ENCODE results near the gene SP1.
"Not testable (repeated sequence)": the region's sequence is repeated elsewhere in the genome, so short reads cannot be mapped to it uniquely, and the experiment has no call there.

SP1 gene

DNA sequence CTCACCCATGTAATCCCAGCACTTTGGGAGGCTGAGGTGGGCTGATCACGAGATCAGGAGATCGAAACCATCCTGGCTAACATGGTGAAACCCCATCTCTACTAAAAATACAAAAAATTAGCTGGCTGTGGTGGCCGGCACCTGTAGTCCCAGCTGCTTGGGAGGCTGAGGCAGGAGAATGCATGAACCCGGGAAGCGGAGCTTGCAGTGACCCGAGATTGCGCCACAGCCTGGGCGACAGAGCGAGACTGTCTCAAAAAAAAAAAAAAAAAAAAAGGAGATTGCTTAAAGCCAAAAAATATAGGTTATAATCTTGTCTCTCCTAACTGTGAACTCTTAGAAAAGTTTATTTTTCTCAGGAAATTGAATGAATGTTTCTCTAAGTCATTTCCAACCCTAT lies 55.4 kb downstream of the SP1 start:
- H3K27ac ChIP-seq (ENCODE audit: low read length); H3K9me3 ChIP-seq (ENCODE audit: control insufficient read depth, low read depth, low read length); H3K27me3 ChIP-seq (ENCODE audit: control insufficient read depth, insufficient read depth, low read length); H3K4me1 ChIP-seq (ENCODE audit: control insufficient read depth, low read depth, low read length); H3K4me3 ChIP-seq (ENCODE audit: low read length); H3K9ac ChIP-seq (ENCODE audit: low read length); H3K36me3 ChIP-seq (ENCODE audit: control insufficient read depth, low read depth, low read length): not testable (repeated sequence)

GRCh38 chr12:53439582-53439981 lies 59.6 kb downstream of the SP1 start:
- H3K9ac ChIP-seq (ENCODE audit: low read length); H3K27me3 ChIP-seq (ENCODE audit: control insufficient read depth, insufficient read depth, low read length); H3K4me3 ChIP-seq (ENCODE audit: low read length); H3K9me3 ChIP-seq (ENCODE audit: control insufficient read depth, low read depth, low read length); H3K27ac ChIP-seq (ENCODE audit: low read length); H3K36me3 ChIP-seq (ENCODE audit: control insufficient read depth, low read depth, low read length); H3K4me1 ChIP-seq (ENCODE audit: control insufficient read depth, low read depth, low read length): not testable (repeated sequence)

- H3K4me1 ChIP-seq (ENCODE audit: control insufficient read depth, low read depth, low read length) = peaks cover 8% of the 10 kb centered on the region
- peak within 1 kb of the TSS; percentile 73 for H3K27ac ChIP-seq (ENCODE audit: low read length)
- peak within 1 kb of the TSS; percentile 92 for H3K9ac ChIP-seq (ENCODE audit: low read length)
- H3K27me3 ChIP-seq (ENCODE audit: control insufficient read depth, insufficient read depth, low read length) = no peaks in the 10 kb centered on the region
- H3K4me3 ChIP-seq (ENCODE audit: low read length) = peak within 1 kb of the TSS; percentile 98
- H3K36me3 ChIP-seq (ENCODE audit: control insufficient read depth, low read depth, low read length) = peaks cover 18% of the 10 kb centered on the region
- no peaks in the 10 kb centered on the region for H3K9me3 ChIP-seq (ENCODE audit: control insufficient read depth, low read depth, low read length)
Measured at GRCh38 chr12:53441040-53441833, 61.3 kb downstream of the SP1 start, which contains the start of gene PRR13. TSS of gene PRR13 (plus strand) at chr12:53441734. CDS start at chr12:53442715, 981 bp downstream.

- peaks cover 21% of the 10 kb centered on the region for H3K36me3 ChIP-seq (ENCODE audit: control insufficient read depth, low read depth, low read length)
- H3K9ac ChIP-seq (ENCODE audit: low read length) = no peak overlapping the region
- peaks cover 8% of the 10 kb centered on the region for H3K4me1 ChIP-seq (ENCODE audit: control insufficient read depth, low read depth, low read length)
- no peaks in the 10 kb centered on the region for H3K9me3 ChIP-seq (ENCODE audit: control insufficient read depth, low read depth, low read length)
- H3K4me3 ChIP-seq (ENCODE audit: low read length) = no peak overlapping the region
- H3K27me3 ChIP-seq (ENCODE audit: control insufficient read depth, insufficient read depth, low read length) = no peaks in the 10 kb centered on the region
- no peak overlapping the region for H3K27ac ChIP-seq (ENCODE audit: low read length)
Measured at GRCh38 chr12:53443955-53444354, 64.0 kb downstream of the SP1 start.

DNA sequence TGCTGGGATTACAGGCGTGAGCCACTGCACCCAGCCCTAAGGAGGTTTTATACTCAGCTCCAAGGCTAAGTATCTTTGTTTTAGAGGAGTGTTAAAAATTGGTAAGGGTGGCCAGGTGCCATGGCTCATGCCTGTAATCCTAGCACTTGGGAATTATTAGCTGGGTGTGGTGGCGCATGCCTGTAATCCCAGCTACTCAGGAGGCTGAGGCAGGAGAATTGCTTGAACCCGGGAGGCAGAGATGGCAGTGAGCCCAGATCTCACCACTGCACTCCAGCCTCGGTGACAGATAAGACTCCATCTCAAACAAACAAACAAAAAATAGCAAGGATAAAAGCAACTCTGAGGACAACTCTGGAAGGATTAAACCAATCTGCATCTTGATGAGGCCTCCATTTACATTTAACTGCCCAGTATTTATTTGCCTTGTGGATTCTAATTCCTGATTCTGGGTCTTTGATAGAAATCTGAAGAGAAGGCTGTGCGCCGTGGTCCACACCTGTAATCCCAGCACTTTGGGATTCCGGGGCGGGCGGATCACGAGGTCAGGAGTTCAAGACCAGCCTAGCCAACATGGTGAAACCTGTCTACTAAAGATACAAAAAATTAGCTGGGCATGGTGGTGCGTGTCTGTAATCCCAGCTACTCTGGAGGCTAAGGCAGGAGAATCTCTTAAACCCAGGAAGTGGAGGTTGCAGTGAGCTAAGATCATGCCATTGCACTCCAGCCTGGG lies 64.8 kb downstream of the SP1 start:
- not testable (repeated sequence) for H3K9ac ChIP-seq (ENCODE audit: low read length); H3K4me1 ChIP-seq (ENCODE audit: control insufficient read depth, low read depth, low read length); H3K27me3 ChIP-seq (ENCODE audit: control insufficient read depth, insufficient read depth, low read length); H3K9me3 ChIP-seq (ENCODE audit: control insufficient read depth, low read depth, low read length); H3K4me3 ChIP-seq (ENCODE audit: low read length); H3K27ac ChIP-seq (ENCODE audit: low read length)
- peaks cover 21% of the 10 kb centered on the region for H3K36me3 ChIP-seq (ENCODE audit: control insufficient read depth, low read depth, low read length)

DNA sequence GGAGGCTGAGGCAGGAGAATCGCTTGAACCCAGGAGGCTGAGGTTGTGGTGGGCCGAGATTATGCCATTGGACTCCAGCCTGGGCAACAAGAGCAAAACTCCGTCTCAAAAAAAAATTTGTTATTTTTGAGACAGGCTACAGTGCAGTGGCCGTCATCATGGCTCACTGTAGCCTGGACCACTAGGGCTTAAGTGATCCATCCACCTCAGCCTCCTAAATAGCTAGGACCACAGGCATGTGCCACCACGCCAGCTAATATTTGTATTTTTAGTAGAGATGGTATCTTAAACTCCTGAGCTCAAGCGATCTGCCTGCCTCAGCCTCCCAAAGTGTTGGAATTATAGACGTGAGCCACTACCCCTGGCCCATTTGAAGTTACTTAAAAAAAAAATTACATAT lies 71.0 kb downstream of the SP1 start:
- no peak overlapping the region for H3K27ac ChIP-seq (ENCODE audit: low read length)
- peaks cover 3% of the 10 kb centered on the region for H3K4me1 ChIP-seq (ENCODE audit: control insufficient read depth, low read depth, low read length)
- H3K4me3 ChIP-seq (ENCODE audit: low read length) = no peak overlapping the region
- no peaks in the 10 kb centered on the region for H3K27me3 ChIP-seq (ENCODE audit: control insufficient read depth, insufficient read depth, low read length)
- H3K9ac ChIP-seq (ENCODE audit: low read length) = no peak overlapping the region
- H3K9me3 ChIP-seq (ENCODE audit: control insufficient read depth, low read depth, low read length) = no peaks in the 10 kb centered on the region
- peaks cover 28% of the 10 kb centered on the region for H3K36me3 ChIP-seq (ENCODE audit: control insufficient read depth, low read depth, low read length)

- peak within 1 kb of the TSS; percentile 96 for H3K9ac ChIP-seq (ENCODE audit: low read length)
Measured at GRCh38 chr12:53451661-53452158, 71.7 kb downstream of the SP1 start, which contains the start of gene PCBP2. TSS of gene PCBP2 (plus strand) at chr12:53452102. CDS start at chr12:53454801, 2,699 bp downstream.

DNA sequence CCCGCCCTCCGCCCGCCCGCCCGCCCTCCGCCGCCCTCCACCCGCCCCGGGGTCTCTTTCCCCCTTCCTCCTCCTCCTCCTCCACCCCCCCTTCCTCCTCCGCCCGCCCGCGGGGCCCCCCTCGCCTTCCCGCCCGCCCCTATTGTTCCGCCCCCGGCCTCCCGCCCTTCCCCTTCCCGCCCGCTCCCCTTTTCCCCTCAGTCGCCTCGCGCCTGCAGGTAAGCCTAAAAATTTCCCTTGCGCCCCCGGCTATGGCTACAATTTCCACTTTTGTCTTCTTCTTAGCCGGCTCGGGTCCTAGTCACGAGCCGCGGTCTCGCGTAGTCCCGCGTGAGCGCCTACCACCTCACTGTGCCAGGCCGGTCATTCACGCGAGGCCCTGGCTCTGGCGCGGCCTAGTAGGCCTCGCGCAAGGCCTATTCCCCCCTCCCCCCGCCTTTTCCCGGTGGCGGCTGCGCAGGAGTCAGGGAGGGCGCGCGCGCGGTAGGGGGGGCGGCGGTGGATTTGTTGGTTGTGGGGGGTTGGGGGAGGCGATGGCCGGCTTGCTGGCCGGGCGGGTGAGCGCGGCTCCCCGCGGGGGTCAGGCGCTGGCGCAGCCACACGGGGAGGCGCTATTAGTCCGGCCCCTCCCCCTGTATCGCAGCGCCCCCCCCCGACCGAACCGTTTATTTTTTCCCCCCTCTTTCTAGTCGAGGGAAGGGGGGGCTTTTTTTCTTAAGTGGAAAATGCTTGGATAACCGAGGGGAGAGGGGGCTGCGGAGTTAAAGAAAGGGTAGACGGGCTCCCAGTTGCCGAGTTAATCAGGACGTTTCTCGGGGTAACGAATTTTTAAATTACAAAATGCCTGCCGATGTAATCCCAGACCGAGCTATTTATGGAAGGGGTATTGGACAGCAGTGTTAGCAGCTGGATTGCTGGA lies 72.4 kb downstream of the SP1 start:
- H3K36me3 ChIP-seq (ENCODE audit: control insufficient read depth, low read depth, low read length) = peaks cover 39% of the 10 kb centered on the region
- peak overlapping the region; percentile 79 for H3K4me3 ChIP-seq (ENCODE audit: low read length)
- peaks cover 3% of the 10 kb centered on the region for H3K4me1 ChIP-seq (ENCODE audit: control insufficient read depth, low read depth, low read length)
- no peaks in the 10 kb centered on the region for H3K9me3 ChIP-seq (ENCODE audit: control insufficient read depth, low read depth, low read length)
- no peaks in the 10 kb centered on the region for H3K27me3 ChIP-seq (ENCODE audit: control insufficient read depth, insufficient read depth, low read length)
- peak overlapping the region; percentile 87 for H3K27ac ChIP-seq (ENCODE audit: low read length)
- peak overlapping the region; percentile 96 for H3K9ac ChIP-seq (ENCODE audit: low read length)

More at GRCh38 chr12:53451661-53452158, 71.7 kb downstream of the SP1 start, which contains the start of gene PCBP2:
- Histone ChIP-seq H3K36me3 (ENCODE audit: control insufficient read depth, low read depth, low read length) (peaks cover 32% of the 10 kb centered on the region), H3K9me3 (ENCODE audit: control insufficient read depth, low read depth, low read length) (no peaks in the 10 kb centered on the region), H3K27ac (ENCODE audit: low read length) (peak within 1 kb of the TSS; percentile 87), H3K4me1 (ENCODE audit: control insufficient read depth, low read depth, low read length) (peaks cover 3% of the 10 kb centered on the region), H3K27me3 (ENCODE audit: control insufficient read depth, insufficient read depth, low read length) (no peaks in the 10 kb centered on the region), H3K4me3 (ENCODE audit: low read length) (peak within 1 kb of the TSS; percentile 79)

GRCh38 chr12:53453953-53454640 lies 74.1 kb downstream of the SP1 start:
- Histone ChIP-seq H3K4me3 (ENCODE audit: low read length) (peak overlapping the region; percentile 79), H3K27ac (ENCODE audit: low read length) (no peak overlapping the region), H3K9me3 (ENCODE audit: control insufficient read depth, low read depth, low read length) (no peaks in the 10 kb centered on the region), H3K36me3 (ENCODE audit: control insufficient read depth, low read depth, low read length) (peaks cover 55% of the 10 kb centered on the region), H3K9ac (ENCODE audit: low read length) (peak overlapping the region; percentile 96), H3K27me3 (ENCODE audit: control insufficient read depth, insufficient read depth, low read length) (no peaks in the 10 kb centered on the region), H3K4me1 (ENCODE audit: control insufficient read depth, low read depth, low read length) (peaks cover 3% of the 10 kb centered on the region)

GRCh38 chr12:53454707-53455106 lies 74.7 kb downstream of the SP1 start:
- Histone ChIP-seq H3K4me1 (ENCODE audit: control insufficient read depth, low read depth, low read length) (peaks cover 3% of the 10 kb centered on the region), H3K27me3 (ENCODE audit: control insufficient read depth, insufficient read depth, low read length) (no peaks in the 10 kb centered on the region), H3K36me3 (ENCODE audit: control insufficient read depth, low read depth, low read length) (peaks cover 62% of the 10 kb centered on the region), H3K27ac (ENCODE audit: low read length) (no peak overlapping the region), H3K9ac (ENCODE audit: low read length) (no peak overlapping the region), H3K9me3 (ENCODE audit: control insufficient read depth, low read depth, low read length) (no peaks in the 10 kb centered on the region), H3K4me3 (ENCODE audit: low read length) (peak overlapping the region; percentile 79)
